Measurements from ENCODE around the gene PID1.

PID1 gene

DNA sequence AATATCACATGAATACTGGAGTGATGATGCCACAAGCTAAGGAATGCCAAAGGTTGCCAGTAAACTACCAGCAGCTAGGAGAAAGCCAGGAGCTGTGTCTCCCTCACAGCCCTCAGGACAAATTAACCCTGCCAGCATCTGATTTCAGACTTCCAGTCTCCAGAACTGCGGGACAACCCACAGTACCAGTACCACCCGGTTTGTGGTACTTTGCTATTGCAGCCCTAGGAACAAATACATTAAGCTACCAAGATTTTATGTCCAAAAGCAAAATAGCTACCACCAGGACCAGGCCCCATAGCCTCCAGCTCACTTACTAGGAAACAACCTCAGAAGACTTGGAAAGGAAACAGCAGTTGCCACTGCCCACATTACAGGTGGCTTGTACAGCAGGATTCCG lies 10.0 kb downstream of the PID1 start:
- DNase-seq: no peak

GRCh38 chr2:229257985-229258384 lies 13.1 kb downstream of the PID1 start:
- peak; percentile 30 to 46 for DNase-seq

DNA sequence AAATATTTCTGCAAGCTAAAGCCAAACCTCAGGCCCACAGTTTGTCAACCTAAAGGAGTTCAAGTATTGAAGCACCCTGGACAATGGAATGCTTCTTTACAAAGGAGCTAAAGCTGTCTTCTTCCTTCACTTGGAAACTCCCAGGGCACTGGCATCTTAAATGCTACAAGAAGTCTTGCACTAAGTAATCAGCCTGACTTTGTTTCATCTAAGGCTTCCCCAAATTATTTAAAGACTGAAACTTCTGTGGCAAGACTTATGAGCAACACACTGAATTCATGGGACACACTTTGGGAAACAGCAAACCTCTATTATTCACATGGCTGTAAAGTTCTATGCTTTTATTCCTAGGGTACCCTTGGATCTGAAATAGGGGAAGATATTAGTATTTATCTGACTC lies 14.7 kb downstream of the PID1 start:
- peak in 1 of 2 donors; percentile 40 for DNase-seq

DNA sequence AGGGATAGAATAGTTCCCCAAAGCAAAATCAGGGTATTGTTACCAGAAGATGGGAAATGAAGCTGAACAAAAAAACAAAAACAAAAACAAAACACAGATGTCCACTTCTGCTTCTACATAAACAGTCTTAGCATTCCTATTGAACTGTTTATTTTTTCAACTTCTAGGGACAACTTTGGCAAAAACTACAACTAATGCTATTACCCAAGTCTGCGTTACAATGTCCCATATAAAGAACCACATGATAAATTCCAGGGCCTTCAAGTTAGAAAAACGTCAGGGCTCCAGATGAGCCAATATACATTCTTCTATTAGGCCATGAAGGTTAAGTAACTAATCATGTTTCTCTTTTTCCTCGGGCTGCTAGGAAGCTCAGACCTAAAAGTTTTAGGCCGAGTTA lies 16.9 kb downstream of the PID1 start:
- no peak for DNase-seq

- no peak for DNase-seq
Measured at GRCh38 chr2:229252996-229253395, 18.1 kb downstream of the PID1 start.

- DNase-seq: no peak
Measured at GRCh38 chr2:229252280-229252679, 18.8 kb downstream of the PID1 start.

- DNase-seq: no peak
Measured at GRCh38 chr2:229249536-229249935, 21.6 kb downstream of the PID1 start.

GRCh38 chr2:229246334-229246733 lies 24.8 kb downstream of the PID1 start:
- no peak for DNase-seq

GRCh38 chr2:229244975-229245374 lies 26.1 kb downstream of the PID1 start:
- DNase-seq: no peak

- no peak for DNase-seq
Measured at GRCh38 chr2:229243890-229244560, 27.1 kb downstream of the PID1 start.

GRCh38 chr2:229240984-229241491 lies 30.0 kb downstream of the PID1 start:
- no peak for DNase-seq

GRCh38 chr2:229239021-229239420 lies 32.1 kb downstream of the PID1 start:
- DNase-seq: no peak

GRCh38 chr2:229237270-229237669 lies 33.8 kb downstream of the PID1 start:
- DNase-seq: no peak

GRCh38 chr2:229235131-229235914 lies 35.8 kb downstream of the PID1 start:
- DNase-seq: no peak

GRCh38 chr2:229231885-229232284 lies 39.2 kb downstream of the PID1 start:
- DNase-seq: no peak

GRCh38 chr2:229231328-229231868 lies 39.7 kb downstream of the PID1 start:
- no peak for DNase-seq

DNA sequence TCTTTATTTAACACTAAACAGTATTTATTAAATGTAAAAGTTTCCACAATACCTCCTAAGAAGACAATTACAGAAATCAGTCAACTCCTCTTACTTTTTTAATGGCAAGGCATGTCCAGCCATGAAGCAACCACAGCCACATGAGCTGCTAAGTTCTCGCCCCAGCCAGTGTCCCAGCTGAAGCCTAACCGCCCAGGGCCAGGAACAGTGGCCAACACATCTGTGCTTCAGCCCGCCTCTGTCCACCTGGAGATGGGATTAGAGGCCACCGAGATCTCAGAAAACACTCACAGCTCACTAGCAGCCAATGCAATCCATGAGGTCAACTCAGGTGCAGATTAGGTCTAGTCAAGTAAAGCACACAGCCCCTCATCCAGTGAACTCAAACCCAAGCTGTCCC lies 40.2 kb downstream of the PID1 start:
- no peak for DNase-seq

GRCh38 chr2:229230256-229230655 lies 40.8 kb downstream of the PID1 start:
- DNase-seq: no peak

DNA sequence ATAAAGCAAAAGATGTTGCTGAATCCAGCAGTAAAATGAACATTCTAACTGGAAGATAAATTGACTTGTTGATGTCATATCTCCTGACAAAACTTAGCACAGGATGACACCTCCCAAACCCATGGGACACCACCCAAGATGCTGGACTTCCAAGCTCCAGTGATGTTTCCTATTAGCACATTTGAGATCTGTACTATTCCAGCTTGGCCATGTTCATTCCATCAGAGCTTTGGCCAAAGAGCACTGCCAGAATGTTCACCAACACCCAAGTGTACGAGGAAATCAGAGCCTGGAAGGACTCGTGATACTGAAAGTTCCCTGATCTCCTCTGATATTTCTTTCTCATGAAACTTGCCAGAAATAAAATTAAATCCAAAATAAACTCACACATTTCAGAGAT lies 44.7 kb downstream of the PID1 start:
- DNase-seq: no peak

DNA sequence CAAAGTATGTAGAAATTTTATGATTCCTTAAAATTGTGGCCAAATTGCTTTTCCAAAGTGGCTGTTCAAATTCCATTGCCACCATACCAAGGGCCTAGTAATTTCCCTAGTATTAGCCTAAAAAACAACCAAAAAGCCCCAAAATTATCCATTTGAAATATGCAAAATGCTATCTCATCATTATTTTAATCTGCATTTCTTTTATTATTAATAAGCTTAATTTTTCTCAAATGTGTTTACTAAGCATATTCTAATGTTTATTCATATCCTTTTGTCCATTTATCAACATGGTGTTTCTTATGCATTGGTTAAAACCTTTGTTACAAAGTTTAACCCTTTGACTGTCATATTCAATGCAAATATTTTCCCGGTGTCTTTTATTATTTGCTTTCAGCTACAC lies 48.0 kb downstream of the PID1 start:
- DNase-seq: no peak

- DNase-seq: no peak
Measured at GRCh38 chr2:229221641-229222040, 49.4 kb downstream of the PID1 start.

DNA sequence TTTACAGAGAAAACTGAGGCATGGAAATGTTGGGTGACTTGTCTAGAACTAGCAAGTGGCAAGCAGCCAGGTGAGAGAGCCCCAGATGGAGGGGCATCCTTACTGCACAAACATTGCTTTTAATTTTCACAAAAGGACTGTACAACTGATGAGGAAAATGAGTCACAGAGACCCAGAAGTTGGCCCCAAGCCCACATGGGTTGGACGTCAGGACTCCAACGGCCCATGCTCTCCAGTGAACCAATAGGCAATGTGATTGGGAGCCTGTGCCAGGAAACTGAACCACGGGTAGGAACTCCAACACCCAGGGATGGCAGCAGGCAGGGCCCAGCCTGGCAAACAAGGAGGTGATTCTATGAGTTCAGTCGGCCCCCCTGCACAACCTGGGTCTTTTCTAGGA lies 50.8 kb downstream of the PID1 start:
- no peak for DNase-seq

GRCh38 chr2:229218329-229218921 lies 52.7 kb downstream of the PID1 start:
- no peak for DNase-seq

GRCh38 chr2:229212241-229212640 lies 58.8 kb downstream of the PID1 start:
- DNase-seq: no peak

Measured in inflammatory macrophage treated with lipopolysaccharide for 1 hour (primary cell).